ENCODE data around the gene TTYH3. TPM values are rescaled to one million over a fixed set of nuclear protein-coding genes. Genes with fewer than 3 reads are reported as not detected.

TTYH3 gene
- polyA plus RNA-seq, 1 donor (not counting 4 experiments of a cell fraction or from before 2014, with no cell fraction given), result 8.5 TPM

DNA sequence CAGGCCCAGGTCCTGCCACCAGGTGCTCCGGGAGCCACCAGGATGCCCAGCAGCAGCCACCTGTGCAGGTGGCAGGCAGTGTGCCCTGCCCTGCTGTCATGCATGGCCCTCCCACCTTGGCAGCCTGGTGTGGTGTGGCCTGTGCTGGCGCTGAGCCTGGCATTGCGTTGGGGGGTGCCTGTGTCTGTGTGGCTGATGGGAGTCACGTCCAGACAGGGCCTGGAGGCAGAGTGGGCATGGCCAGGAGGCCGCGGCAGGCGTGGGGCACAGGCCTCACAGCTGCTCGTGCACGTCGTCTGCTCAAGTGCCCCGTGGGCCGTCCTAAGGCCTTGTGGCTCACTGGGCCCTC, 8.7 kb downstream of the TTYH3 start:
- H3K4me1 ChIP-seq (ENCODE audit: control insufficient read depth, extremely low read depth, insufficient read depth, low read length), result peaks cover 15% of the 10 kb centered on the region
- H3K36me3 ChIP-seq (ENCODE audit: control insufficient read depth in 2 of 2, extremely low read depth in 1 of 2, insufficient read depth in 2 of 2, low read length in 2 of 2), result peaks cover 1 to 2% of the 10 kb centered on the region in 2 experiments
- H3K4me3 ChIP-seq (ENCODE audit: control insufficient read depth in 2 of 3, extremely low read depth in 1 of 3, insufficient read depth in 2 of 3, low read depth in 1 of 3, low read length in 3 of 3), result no peak overlapping the region
- no peak for DNase-seq (ENCODE audit: low read depth, low spot score)
- no peak overlapping the region for H3K27ac ChIP-seq (ENCODE audit: control insufficient read depth, insufficient read depth, low read length)
- no peaks in the 10 kb centered on the region for H3K27me3 ChIP-seq (ENCODE audit: control insufficient read depth, extremely low read depth, insufficient read depth, low read length)
- H4K20me1 ChIP-seq (ENCODE audit: control insufficient read depth, extremely low read depth, insufficient read depth, low read length), result peaks cover 12% of the 10 kb centered on the region
- peaks cover 55% of the 10 kb centered on the region for H3K79me2 ChIP-seq (ENCODE audit: control insufficient read depth, insufficient read depth, low read length)
- no peak overlapping the region for H3K4me2 ChIP-seq (ENCODE audit: control insufficient read depth, extremely low read depth, insufficient read depth, low read depth, low read length)
- H3K9me1 ChIP-seq (ENCODE audit: control insufficient read depth, extremely low read depth, insufficient read depth, low read length), result peaks cover 2% of the 10 kb centered on the region
- no peak overlapping the region for H2AFZ ChIP-seq (ENCODE audit: control insufficient read depth, low read length)
- dilution Hi-C loops (cut with MboI; ENCODE audit: extremely low pct_ligation_motif_present, low sequenced_read_pairs), result no loop called here
- FAIRE-seq, result no peak
- TF ChIP-seq, protein P1, sequence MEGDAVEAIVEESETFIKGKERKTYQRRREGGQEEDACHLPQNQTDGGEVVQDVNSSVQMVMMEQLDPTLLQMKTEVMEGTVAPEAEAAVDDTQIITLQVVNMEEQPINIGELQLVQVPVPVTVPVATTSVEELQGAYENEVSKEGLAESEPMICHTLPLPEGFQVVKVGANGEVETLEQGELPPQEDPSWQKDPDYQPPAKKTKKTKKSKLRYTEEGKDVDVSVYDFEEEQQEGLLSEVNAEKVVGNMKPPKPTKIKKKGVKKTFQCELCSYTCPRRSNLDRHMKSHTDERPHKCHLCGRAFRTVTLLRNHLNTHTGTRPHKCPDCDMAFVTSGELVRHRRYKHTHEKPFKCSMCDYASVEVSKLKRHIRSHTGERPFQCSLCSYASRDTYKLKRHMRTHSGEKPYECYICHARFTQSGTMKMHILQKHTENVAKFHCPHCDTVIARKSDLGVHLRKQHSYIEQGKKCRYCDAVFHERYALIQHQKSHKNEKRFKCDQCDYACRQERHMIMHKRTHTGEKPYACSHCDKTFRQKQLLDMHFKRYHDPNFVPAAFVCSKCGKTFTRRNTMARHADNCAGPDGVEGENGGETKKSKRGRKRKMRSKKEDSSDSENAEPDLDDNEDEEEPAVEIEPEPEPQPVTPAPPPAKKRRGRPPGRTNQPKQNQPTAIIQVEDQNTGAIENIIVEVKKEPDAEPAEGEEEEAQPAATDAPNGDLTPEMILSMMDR (optimal IDR thresholded peaks at IDR 0.05 in 1 of 3, IDR thresholded peaks at IDR 0.05 in 1 of 3, conservative IDR thresholded peaks at IDR 0.05 in 1 of 3; ENCODE audit: extremely low read depth in 1 of 3, insufficient read depth in 2 of 3, low read length in 3 of 3), result no peak
- no peak for TF ChIP-seq EZH2 (IDR thresholded peaks at IDR 0.05; ENCODE audit: low read length)
- H3K9me3 ChIP-seq (ENCODE audit: control insufficient read depth, low read depth, low read length), result no peaks in the 10 kb centered on the region
- H3K9ac ChIP-seq (ENCODE audit: control insufficient read depth, extremely low read depth, insufficient read depth, low read length), result no peak overlapping the region

DNA sequence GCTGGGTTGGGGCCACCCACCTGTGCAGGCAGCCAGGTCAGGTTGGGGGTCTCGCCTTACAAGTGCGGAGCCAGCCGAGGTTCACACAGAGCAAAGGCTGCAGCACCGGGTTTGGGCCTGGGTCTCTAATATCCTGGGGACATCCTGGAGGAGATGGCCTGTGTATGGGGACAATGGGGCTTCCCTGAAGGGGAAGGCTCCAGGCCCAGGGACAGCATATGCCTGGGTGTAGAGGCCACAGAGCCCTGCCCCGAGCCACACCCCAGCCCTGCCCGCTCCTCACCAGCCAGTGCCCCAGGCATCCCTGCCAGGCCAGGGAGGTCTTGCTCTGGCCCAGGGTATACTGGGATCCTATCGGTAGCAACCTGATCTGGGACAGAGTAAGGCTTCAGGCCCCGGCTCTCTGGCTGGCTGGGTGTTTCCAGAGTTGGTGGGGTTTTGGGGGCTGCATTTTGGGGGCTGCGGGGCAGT, 9.1 kb downstream of the TTYH3 start:
- H3K27ac ChIP-seq (ENCODE audit: control insufficient read depth, insufficient read depth, low read length), result no peak overlapping the region
- H3K4me3 ChIP-seq (ENCODE audit: control insufficient read depth in 2 of 3, extremely low read depth in 1 of 3, insufficient read depth in 2 of 3, low read depth in 1 of 3, low read length in 3 of 3), result no peak overlapping the region
- H4K20me1 ChIP-seq (ENCODE audit: control insufficient read depth, extremely low read depth, insufficient read depth, low read length), result peaks cover 10% of the 10 kb centered on the region
- TF ChIP-seq, protein P1 (optimal IDR thresholded peaks at IDR 0.05 in 1 of 3, IDR thresholded peaks at IDR 0.05 in 1 of 3, conservative IDR thresholded peaks at IDR 0.05 in 1 of 3; ENCODE audit: extremely low read depth in 1 of 3, insufficient read depth in 2 of 3, low read length in 3 of 3), result no peak
- no peak for TF ChIP-seq EZH2 (IDR thresholded peaks at IDR 0.05; ENCODE audit: low read length)
- no peak overlapping the region for H3K4me2 ChIP-seq (ENCODE audit: control insufficient read depth, extremely low read depth, insufficient read depth, low read depth, low read length)
- H3K36me3 ChIP-seq (ENCODE audit: control insufficient read depth in 2 of 2, extremely low read depth in 1 of 2, insufficient read depth in 2 of 2, low read length in 2 of 2), result peaks cover 0 to 1% of the 10 kb centered on the region in 2 experiments
- peaks cover 51% of the 10 kb centered on the region for H3K79me2 ChIP-seq (ENCODE audit: control insufficient read depth, insufficient read depth, low read length)
- H3K27me3 ChIP-seq (ENCODE audit: control insufficient read depth, extremely low read depth, insufficient read depth, low read length), result no peaks in the 10 kb centered on the region
- no peaks in the 10 kb centered on the region for H3K9me3 ChIP-seq (ENCODE audit: control insufficient read depth, low read depth, low read length)
- dilution Hi-C loops (cut with MboI; ENCODE audit: extremely low pct_ligation_motif_present, low sequenced_read_pairs), result no loop called here
- no peak overlapping the region for H3K9ac ChIP-seq (ENCODE audit: control insufficient read depth, extremely low read depth, insufficient read depth, low read length)
- no peak overlapping the region for H2AFZ ChIP-seq (ENCODE audit: control insufficient read depth, low read length)
- H3K4me1 ChIP-seq (ENCODE audit: control insufficient read depth, extremely low read depth, insufficient read depth, low read length), result peaks cover 15% of the 10 kb centered on the region
- peaks cover 2% of the 10 kb centered on the region for H3K9me1 ChIP-seq (ENCODE audit: control insufficient read depth, extremely low read depth, insufficient read depth, low read length)
- no peak for DNase-seq (ENCODE audit: low read depth, low spot score)
- FAIRE-seq, result no peak
